GM18909 (cell line): ENCODE results near the gene CACUL1.
"Not testable (repeated sequence)": the region's sequence is repeated elsewhere in the genome, so short reads cannot be mapped to it uniquely, and the experiment has no call there.

Experiments used
- ATAC-seq: cut with Tn5 transposase; IDR thresholded peaks from one replicate; pipeline ENCODE4 v1.9.1; 2021; ENCODE audit warnings: mild to moderate bottlenecking; ENCODE audit not compliant: unreplicated experiment, poor library complexity

The CACUL1 gene

GRCh38 chr10:118754556-118755423 is at the start of gene CACUL1:
CACUL1 (minus strand) TSS chr10:118754970; CDS start chr10:118754762, 208 bp downstream.
- ATAC-seq = peak; percentile 97

GRCh38 chr10:118804262-118804773 is 49.5 kb upstream of the CACUL1 start:
- no peak for ATAC-seq

- ATAC-seq = no peak
Measured at GRCh38 chr10:118802126-118802793, 47.5 kb upstream of the CACUL1 start.

GRCh38 chr10:118800920-118801319 is 46.1 kb upstream of the CACUL1 start:
- no peak for ATAC-seq

- no peak for ATAC-seq
Measured at GRCh38 chr10:118799777-118800176, 45.0 kb upstream of the CACUL1 start.

- ATAC-seq = no peak
Measured at GRCh38 chr10:118798231-118798662, 43.5 kb upstream of the CACUL1 start.

- not testable (repeated sequence) for ATAC-seq
Measured at GRCh38 chr10:118794971-118795370, 40.2 kb upstream of the CACUL1 start.

- ATAC-seq = no peak
Measured at GRCh38 chr10:118793545-118793944, 38.8 kb upstream of the CACUL1 start.

- no peak for ATAC-seq
Measured at GRCh38 chr10:118792526-118792925, 37.8 kb upstream of the CACUL1 start.

- no peak for ATAC-seq
Measured at GRCh38 chr10:118790058-118790457, 35.3 kb upstream of the CACUL1 start.

GRCh38 chr10:118785551-118785950 is 30.8 kb upstream of the CACUL1 start:
- ATAC-seq = no peak

GRCh38 chr10:118783776-118784545 is 29.2 kb upstream of the CACUL1 start:
- no peak for ATAC-seq

GRCh38 chr10:118782916-118783465 is 28.2 kb upstream of the CACUL1 start:
- ATAC-seq = not testable (repeated sequence)

- ATAC-seq = no peak
Measured at GRCh38 chr10:118781541-118781940, 26.8 kb upstream of the CACUL1 start.

GRCh38 chr10:118778727-118779126 is 24.0 kb upstream of the CACUL1 start:
- ATAC-seq = no peak

GRCh38 chr10:118776960-118777359 is 22.2 kb upstream of the CACUL1 start:
- no peak for ATAC-seq

GRCh38 chr10:118776033-118776432 is 21.3 kb upstream of the CACUL1 start:
- no peak for ATAC-seq

GRCh38 chr10:118775478-118775877 is 20.7 kb upstream of the CACUL1 start:
- ATAC-seq = no peak

- ATAC-seq = no peak
Measured at GRCh38 chr10:118773041-118773440, 18.3 kb upstream of the CACUL1 start.

GRCh38 chr10:118771976-118772375 is 17.2 kb upstream of the CACUL1 start:
- no peak for ATAC-seq
